Kidney glomerular epithelial cell (primary cell): ENCODE measurements around the gene B3GLCT.
"Not testable (repeated sequence)": the region's sequence is repeated elsewhere in the genome, so short reads cannot be mapped to it uniquely, and the experiment has no call there.

Experiments used
- DNase-seq: peaks from one replicate; lab custom pipeline; 2025; lab: John Stamatoyannopoulos, UW

Gene B3GLCT

DNA sequence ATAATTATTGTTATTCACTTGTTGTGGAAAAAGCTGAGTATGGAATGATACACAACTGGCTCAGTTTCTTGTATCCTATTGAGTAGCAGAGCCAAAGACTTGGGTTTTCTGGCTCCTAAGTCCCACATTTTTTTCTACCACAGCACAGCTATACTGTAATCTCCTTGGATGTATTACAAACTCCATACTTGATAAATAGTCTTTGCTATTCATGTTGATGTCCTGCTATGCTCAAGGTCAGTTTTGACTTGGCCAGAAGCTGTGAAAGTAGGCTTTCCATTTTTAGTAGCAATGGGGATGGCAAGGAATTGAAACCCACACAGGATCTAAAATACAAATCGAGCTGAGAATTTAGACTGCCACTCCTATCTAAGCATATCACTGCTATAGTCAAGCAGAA lies 79.1 kb downstream of the B3GLCT start:
- DNase-seq = no peak

DNA sequence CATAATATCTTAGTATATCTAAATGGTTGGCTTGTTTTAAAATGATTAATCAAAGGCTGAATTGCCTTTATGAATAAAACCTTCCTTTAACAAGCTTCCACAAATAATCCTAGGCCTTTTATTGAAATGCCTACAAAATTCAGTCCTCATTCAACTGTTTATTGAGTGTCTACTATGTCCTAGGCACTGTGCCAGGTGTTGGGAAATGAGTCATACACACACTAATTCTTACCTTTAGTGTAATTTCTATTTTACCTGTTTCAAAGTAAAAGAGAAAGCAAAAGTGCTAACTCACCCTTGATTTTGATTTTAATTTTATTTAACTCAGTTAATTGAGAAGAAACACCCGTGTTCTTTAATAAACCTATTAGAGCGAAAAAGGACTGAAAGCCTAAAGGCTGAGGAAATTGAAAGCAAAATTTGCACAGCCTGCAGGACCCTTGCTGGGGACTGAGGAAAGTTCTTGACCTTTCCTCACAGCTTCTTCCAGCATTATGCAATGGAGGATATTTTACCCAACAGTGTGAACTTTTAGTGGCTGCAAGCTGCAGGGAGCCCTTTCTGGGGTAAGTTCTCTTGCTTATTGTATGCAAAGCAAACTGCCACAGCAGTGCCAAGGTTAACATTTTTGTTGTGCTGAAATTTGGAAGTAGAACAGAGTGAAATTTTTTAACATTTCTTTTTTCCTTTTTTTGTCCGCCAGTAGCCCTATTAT lies 83.1 kb downstream of the B3GLCT start:
- DNase-seq = no peak

DNA sequence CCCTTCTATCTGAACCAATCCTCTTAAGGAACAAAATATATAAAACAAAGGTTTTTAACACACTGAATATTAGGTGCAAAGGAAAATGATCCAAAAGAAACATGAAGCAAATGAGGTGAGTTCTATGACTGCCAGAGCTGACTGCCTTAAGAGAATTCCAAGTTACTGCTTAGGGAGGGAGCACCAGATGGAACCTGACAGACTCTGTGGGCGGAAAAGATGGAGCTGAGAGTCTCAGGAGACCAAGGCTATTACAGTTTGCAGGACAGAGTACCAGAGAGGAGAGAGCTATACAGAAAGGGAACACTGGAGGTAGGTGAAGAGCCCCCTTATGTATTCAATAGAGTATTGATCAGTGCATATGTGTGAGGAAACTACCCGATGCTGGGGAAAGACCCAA lies 87.2 kb downstream of the B3GLCT start:
- DNase-seq = no peak

DNA sequence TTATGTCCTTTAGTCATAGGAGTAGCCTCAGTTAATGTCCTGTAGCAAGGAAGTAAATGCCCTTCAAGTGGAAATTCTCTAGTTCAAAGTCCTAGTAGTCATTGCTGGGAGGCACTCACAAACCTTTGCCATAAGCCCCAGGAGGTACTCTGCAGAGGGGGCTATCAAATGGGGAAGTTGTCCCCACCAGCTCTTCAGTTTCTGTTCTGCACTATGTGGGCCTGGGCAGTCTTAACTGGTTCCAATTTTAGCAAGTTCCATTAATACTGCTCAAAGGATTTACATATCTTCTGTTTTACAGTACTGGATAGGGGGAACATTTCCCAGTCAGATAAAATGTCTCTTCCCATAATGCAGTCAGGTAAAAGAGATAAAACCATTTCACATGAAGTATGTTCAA lies 101.3 kb downstream of the B3GLCT start:
- DNase-seq = no peak

DNA sequence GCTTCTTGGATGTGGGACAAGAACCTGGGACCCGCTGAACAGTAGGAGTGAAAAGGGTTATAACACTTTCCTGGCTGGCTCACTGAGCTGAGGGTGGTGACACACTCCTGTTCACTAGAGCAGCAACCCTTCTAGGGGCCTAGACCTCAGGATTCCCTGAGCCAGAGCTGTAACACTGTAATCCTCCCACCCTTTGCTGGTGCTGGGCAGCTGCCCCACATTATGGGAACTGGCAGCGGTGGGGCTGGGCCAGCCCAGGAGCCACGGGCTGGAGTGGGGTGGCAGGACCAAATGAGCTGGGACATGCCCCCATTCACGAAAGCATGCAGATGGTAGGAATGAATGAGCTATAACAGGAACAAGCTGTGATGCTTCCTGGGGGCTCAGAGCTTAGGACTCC lies 110.6 kb downstream of the B3GLCT start:
- no peak for DNase-seq

DNA sequence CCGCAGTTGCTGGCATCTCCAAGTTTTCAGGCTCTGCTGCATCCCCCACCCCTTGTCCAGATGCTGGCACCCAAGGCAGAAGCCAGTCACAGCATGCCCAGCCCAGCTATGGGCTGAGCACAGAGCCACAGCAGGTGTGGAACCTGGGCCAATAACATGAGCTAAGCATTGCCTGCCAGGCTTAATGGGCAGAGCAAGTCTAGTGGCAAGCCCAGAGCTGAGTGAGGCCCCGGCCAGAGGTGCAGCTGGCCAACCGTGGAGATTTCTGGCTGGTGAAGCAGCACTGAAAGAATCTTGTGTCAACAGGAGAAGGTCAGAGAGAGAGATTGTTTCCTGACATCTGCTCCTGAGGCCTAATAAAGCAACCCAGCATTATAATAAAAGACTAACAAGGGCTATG lies 111.0 kb downstream of the B3GLCT start:
- peak; percentile 25 for DNase-seq

DNA sequence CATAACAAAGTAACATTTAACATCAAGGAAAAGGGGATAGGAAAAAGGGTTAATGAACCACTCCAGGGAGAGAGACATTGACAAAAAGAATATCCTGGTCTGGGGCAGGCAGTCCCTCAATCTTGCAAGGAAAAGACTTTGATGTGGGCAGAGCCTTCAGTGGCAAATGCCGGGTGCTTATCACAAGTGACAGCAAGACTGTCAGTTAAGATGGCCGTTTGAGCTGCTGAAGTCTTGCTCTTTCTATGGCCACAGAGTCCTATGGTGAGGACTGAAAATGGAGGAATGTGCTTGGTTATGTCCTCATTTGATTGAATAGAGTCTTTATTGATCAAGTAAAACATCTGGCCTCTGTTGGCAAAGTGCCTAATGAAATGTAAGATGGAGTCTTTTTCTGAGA lies 112.1 kb downstream of the B3GLCT start:
- no peak for DNase-seq

DNA sequence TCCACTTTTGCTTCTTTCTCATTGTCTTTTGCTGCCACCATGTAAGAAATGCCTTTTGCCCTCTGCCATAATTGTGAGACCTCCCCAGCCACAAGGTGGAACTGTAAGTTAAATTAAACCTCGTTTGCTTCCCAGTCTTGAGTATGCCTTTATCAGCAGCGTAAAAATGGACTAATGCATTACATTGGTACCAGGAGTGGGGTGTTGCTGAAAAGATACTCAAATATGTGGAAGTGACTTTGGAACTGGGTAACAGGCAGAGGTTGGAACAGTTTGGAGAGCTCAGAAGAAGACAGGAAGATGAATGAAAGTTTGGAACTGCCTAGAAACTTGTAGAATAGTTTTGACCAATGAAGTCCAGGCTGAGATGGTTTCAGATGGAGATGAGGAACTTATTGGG lies 115.2 kb downstream of the B3GLCT start:
- DNase-seq = no peak

DNA sequence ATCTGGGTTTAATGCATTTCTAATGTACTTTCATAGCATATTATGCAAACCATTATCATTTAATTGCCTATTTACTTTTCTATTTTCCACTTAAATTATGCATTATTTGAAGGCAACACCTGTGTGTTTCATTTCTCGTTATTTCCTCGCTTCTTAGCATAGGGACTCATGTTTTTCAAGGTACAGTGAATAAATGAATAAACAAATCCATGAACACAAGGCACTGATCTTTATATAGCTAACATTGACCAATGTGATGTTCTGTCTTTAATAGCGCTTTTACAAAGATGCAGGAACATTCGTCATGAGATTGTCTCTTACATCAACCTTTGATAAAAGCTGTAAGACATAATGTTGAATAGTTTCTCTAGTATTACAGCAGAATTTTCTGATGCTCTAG lies 121.2 kb downstream of the B3GLCT start:
- DNase-seq = peak; percentile 14

DNA sequence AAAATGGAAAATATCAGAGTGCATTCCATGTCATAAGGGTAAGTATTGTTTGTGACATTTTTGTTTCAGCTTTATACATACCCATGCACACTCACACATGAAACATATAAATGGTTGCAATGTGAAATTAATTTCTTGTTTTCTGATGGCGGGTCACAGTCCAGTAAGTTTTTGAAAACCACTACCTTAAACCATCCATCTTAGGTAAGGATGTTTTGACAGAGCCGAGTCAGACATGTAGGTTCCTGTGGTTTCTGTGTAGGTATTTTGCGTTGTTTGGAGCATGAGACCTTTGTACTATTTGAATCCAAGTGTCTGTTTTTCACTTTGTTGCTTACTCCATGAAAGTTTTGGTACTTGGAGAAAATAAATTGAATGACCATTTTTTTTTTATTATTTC lies 121.7 kb downstream of the B3GLCT start:
- DNase-seq = peak; percentile 31

DNA sequence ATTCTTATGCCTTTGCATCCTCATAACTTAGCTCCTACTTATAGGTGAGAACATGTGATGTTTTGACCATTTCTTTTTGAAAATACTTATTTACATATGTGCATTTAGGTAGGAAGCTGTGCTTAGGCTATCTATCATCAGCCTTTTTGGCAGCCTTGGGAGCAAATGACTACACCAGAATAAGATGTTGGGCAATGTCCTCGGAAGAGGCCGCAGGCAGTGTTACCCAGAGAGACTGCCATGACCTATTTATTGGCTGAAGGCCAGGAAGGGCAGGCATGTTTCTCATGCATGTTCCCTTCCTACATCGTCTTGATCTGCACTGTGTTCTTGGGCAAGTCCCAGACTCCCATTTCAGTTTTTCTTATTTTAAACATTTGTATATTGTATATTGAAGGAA lies 122.3 kb downstream of the B3GLCT start:
- DNase-seq = no peak

DNA sequence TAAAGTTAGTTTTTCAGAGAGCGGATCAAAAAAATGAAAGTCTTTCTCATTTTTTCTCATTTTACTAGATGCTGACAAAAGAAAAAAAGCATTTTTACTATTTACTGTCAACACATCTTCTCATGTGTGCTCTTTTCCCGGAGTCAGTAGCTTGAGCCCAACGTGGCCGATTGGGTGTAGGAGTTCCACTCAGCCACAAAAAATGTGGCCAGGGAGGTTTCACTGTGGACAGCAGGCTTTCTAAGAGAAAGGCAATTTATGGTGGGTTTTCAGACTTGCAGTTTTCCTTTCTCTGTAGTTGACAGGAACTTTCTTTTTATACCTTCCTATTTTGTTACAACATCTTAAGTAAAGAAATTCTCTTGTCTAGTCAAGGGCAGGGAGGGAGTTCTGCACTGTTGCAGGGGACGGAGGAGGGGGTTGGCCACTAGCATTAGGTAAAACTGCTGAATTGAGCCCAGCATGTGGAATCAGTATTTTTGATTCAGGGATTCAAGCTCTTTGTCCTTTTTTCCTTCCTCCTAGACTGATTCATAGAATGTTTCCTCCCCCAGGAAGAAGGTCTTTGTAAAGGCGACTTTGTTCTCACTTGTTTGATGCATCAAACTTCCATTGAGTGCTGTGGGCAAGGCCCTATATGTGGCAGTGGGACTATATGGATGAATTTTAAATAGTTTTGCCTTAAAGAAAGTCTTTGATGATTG lies 123.1 kb downstream of the B3GLCT start:
- DNase-seq = no peak

DNA sequence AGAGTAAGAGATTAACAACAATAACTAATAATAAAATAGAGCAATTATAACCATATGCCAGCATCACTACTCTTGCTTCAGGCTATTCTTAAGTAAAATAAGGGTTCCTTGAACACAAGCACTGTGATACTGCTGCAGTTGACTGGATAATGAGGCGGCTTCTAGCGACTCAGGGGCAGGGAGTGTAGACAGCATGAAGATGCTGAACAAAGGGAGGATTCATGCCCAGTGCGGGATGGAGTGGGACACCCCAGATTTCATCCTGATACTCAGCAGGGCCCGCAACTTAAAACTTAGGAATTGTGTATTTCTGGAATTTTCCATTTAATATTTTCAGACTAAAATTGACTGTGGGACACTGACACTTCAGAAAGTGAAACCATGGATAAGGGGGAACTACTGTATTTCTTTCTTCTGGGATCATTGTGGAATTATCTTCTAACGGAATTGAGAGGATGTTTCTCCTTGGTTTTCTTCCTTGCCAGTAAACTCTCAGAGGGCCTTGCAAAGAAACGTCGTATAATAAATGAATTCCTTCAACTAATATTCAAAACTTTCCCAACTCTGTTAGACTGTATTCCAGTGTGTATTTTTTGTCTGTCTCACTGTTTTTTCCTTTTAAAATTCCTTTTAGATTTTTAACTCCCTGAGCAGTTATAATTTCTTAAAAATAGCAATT lies 127.5 kb downstream of the B3GLCT start:
- no peak for DNase-seq

DNA sequence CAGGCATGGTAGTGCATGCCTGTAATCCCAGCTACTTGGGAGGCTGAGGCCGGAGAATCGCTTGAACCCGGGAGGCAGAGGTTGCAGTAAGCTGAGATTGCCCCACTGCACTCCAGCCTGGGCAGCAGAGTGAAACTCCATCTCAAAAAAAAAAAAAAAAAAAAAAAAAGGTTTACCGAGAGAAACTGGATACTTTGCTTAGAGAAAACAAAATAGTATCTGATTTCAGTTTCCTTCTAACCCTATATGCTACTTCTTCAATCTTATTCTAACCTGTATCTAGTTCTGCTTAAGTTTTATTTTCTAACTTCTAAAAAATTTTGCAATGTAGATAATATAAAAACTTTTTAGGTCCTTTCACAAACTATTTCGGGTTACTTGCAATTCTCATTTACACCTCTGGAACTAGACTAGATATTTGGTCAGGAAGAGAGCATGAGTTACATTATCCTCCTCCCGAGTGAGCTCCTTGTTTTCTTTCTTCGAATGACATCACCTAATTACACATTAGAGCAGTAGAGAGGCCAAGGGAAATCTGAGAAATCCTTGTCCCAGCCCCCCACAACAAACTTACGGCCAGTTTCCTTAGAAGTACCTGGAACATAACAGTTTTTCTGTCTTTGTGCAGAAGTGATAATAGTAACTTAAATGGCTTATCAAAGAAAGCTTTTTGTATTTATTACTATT lies 128.9 kb downstream of the B3GLCT start:
- no peak for DNase-seq

DNA sequence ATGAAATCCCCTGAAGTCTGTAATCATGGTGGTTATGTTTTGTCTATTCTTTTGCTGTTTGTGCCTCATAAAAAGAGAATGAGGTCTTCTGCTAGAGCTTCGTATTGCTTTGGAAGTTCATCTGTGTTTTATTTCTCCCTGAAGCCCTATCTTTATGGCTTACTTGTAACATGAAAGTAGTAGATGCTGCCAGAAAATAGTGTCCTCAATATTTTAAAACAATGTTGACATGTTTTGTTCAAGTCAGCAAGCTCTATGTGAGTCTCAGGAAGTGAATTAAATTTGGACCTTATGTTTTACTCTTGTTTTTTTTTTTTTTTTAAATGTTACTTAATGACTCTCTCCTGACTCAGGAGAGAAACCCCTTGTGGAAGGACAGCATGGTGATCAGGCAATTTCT lies 130.5 kb downstream of the B3GLCT start:
- DNase-seq = no peak

DNA sequence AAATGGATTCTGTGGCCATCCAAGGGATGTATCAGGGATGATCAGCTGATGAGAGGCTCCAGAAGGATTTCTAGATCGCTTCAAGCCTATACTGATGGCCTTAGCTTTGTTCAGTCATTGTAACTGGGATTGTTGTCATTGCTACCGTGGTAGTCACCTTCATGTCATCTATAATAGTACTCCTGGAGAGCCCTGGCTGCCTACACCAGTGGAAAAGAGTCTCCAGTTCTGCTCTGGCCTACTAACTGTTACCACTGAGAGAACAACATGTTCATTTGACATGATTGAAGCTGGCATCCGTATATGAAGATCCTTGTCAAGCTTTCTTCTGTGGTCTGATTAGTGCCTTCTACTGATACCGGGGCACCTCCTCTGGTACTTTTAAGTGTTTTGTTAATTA lies 131.3 kb downstream of the B3GLCT start:
- no peak for DNase-seq

DNA sequence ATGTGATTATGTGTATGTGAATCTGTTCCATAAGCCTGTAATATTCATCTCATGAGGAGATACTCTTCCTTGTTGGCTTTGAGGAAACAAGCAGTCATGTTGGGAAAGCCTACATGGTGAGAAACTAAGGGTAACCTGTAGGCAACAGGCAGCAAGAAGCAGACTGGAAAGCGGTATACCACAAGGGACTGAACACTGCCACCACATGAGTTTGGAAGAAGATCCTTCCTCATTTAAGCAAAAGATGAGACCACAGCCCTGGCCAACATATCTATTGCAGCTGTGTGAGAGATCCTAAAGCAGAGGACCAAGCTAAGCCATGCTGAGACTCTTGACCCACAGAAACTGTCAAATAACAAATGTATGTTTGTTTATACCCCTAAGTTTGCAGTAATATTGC lies 134.8 kb downstream of the B3GLCT start:
- DNase-seq = no peak

DNA sequence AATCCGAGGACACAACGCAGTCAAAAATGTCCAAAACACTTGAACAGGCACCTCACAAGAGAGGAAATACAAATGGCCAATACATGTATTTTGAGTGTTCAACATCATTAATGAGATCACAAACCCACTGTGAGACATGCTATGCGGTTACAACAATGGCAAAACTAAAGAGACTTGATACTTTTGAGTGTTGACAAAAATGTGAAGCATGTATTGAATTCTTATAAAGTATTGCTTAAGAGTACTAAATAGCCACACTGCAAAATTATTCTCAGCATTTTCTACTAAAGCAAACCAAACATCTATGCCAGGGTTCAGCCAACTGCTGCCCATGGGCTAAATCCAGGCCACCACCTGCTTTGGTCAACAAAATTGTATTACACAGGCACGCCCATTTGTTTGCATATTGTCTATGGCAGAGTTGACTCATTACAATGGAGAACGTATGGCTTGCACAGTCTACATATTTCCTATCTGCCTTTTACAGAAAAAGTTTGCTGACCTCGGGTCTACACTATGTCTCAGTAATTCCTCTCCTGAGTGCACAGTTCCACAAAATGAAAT lies 135.3 kb downstream of the B3GLCT start:
- DNase-seq = no peak

DNA sequence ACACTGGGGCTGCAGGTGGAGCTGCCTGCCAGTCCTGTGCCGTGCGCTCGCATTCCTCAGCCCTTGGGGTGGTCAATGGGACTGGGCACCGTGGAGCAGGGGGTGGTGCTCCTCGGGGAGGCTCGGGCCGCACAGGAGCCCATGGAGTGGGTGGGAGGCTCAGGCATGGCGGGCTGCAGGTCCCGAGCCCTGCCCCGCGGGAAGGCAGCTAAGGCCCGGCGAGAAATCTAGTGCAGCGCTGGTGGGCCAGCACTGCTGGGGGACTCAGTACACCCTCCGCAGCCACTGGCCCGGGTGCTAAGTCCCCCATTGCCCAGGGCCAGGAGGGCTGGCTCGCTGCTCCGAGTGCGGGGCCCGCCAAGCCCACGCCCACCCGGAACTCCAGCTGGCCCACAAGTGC lies 139.8 kb downstream of the B3GLCT start:
- not testable (repeated sequence) for DNase-seq

DNA sequence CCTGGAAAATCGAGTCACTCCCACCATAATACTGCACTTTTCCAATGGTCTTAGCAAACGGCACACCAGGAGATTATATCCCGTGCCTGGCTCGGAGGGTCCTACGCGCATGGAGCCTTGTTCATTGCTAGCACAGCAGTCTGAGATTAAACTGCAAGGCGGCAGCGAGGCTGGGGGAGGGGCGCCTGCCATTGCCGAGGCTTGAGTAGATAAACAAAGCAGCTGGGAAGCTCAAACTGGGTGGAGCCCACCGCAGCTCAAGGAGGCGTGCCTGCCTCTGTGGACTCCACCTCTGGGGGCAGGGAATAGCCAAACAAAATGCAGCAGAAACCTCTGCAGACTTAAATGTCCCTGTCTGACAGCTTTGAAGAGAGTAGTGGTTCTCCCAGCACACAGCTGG lies 141.1 kb downstream of the B3GLCT start:
- not testable (repeated sequence) for DNase-seq

DNA sequence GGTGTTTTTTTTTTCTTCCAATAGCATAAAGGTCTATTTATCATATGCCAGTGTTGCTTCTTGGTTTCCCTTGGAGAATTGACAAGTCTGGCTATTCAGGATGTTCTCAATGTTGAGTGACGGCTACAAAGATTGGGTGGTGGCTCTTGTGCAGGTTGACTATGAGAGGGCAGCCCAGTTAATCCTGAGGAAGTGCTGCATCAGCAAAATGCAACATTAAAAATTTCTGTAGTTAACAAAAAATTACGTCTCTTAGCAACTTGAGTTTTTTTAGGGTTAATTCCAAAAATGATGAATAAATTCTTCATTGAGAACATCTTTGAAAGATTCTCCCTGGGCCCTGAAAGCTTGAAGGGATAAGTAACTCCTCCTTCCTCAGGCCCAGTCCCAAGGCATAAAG lies 147.1 kb downstream of the B3GLCT start:
- no peak for DNase-seq

DNA sequence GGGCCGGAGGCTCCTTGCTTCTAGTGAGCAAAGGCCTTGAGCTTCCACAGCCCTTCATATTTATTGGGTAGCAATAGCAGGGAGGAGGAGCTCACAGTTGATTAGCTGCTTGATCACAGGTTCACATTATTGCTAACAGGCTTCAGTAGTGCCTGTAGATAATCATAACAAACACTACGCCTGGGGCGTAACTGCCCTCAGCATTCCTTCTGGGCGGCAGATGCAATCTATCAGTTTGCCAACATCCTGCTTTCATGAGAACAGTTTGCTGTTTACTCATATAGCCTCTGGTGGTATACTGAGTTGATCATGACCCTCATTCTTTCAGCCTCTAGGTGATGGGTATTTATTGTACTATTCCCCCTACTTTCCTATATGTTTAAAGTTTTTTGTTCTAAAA lies 149.4 kb downstream of the B3GLCT start:
- DNase-seq = no peak
